NCI-H510A treated with DMSO at 0.1 percent for 48 hours (cell line): ENCODE data around the gene COL4A1.

ENCODE experiments used
- DNase-seq: peaks from one replicate; lab custom pipeline; 2025; lab: John Stamatoyannopoulos, UW

COL4A1 gene

GRCh38 chr13:110217811-110218210, 89.1 kb downstream of the COL4A1 start:
- DNase-seq = no peak

- no peak for DNase-seq
Measured at GRCh38 chr13:110217085-110217484, 89.9 kb downstream of the COL4A1 start.

DNA sequence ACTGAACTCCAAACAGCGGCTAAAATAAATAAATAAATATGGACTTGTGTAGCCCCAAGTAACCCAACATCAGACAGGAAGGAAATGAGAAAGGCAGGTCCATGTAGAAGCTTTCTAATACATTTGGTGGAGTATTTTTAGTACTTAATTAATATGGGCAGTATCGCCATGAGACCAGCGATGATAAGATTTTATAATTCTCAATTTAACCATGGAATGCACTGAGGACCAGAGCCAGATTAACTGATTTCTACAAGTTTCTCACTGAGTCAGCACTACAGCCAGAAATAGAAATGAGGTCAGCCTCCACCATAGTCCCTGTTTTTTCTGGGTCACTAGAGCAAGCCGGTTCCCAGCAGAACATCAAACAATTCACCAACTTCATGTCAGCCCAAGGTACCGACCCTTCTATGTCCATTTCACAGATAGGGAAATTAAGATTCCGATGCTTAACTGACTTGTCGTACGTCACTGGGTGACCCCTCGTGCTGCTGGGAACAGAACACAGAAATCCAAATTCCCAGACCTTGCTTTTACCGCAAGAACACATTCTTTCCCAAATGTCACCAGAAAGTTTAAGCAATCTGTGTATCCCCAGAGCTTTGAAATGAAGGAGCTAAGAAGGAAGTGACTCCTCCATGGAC, 90.4 kb downstream of the COL4A1 start:
- DNase-seq = no peak

- DNase-seq = no peak
Measured at GRCh38 chr13:110216006-110216397, 91.0 kb downstream of the COL4A1 start.

- no peak for DNase-seq
Measured at GRCh38 chr13:110215606-110216005, 91.4 kb downstream of the COL4A1 start.

DNA sequence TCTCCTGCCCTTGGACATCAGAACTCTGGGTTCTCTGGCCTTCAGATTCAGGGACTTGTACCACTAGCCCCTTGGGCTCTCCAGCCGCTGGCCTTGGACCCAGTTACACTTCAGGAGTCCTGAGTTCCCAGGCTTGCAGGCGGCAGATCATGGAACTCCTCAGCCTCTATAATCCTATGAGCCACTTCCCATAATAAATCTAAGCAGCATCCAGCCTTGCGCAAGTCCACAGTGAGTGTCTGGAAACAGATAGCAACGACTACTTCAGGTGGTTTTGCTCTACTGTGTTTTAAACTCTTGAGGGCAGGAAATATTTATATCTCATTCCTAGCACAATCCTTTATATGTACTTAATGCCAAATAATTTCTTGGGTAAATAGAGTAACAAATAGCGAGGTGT, 92.3 kb downstream of the COL4A1 start:
- no peak for DNase-seq

DNA sequence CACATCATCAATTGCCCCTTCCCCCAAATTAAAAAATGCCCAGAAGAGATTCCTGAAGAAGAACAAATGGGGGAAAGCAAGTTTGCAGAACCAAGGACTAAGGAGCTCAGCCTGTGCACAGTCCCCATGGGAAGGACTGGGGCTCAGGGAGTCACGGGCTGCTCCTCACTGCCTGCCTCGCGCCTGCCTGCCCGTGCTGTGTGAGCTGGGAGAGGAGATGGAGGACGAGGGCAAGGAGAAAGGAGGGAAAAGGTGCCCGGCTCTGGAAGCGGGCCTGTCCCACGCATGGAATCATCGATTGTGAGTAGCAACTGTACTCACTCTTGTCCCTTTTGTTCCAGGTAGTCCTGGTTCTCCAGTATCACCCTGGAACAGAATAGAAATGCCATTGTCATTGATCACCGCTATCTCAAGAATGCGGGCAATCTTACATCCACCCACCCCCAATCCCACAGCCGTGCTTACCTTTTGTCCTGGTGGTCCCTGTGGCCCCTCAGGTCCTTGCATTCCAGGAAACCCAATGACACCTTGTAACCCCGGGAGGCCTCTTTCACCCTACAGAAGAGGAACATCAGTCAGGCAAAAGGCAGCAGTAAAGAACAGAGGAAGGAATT, 93.4 kb downstream of the COL4A1 start:
- no peak for DNase-seq

DNA sequence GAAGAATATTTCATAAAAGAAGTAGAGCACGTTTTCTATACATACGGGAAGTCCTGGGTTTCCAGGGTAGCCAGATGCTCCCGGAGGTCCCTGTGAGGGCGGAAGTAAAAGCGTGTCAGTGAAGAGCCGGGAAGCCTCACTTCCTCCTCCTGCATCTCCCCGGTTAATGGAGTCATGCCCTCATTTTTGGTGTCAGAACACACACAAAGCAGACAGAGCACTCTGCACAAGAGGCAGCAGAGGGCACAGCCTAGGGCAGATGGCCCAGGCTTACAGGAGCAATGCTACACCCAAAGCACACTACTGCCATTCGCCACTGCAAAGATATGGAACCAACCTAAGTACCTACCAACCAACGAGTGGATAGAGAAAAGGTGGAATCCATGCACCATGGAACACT, 94.4 kb downstream of the COL4A1 start:
- no peak for DNase-seq

GRCh38 chr13:110211735-110212134, 95.2 kb downstream of the COL4A1 start:
- DNase-seq = no peak

- no peak for DNase-seq
Measured at GRCh38 chr13:110211046-110211445, 95.9 kb downstream of the COL4A1 start.

GRCh38 chr13:110210604-110210985, 96.4 kb downstream of the COL4A1 start:
- no peak for DNase-seq

DNA sequence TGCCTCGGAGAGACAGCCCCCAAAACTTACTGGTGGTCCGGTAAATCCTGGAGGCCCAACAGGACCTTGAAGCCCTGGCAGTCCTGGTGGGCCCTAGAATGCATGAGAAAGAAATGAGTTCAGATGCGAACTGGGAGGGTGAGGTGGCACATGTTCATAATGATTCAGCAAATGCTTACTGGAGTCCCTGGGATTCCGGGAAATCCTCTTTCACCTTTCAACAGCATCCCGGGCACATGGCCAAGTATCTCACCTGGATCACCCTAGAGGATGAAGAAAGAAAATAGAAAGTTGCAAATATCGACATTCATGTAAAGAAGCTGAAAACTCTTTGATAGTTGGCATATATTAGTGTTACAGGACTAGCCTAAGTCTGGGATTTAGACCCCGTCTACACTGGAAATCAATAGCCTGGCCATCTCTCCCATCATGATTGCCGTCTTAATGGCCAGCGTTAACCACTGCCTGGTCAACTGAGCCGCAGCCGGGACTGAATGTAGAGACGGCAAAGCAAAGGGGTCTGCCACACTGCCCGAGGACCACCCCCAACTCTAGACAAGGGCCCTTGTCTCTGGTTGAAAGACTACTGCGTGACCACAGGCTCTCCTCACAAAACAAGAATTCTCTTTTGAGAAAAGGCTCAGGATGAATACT, 96.9 kb downstream of the COL4A1 start:
- DNase-seq = peak; percentile 76

GRCh38 chr13:110208116-110208515, 98.8 kb downstream of the COL4A1 start:
- DNase-seq = no peak

DNA sequence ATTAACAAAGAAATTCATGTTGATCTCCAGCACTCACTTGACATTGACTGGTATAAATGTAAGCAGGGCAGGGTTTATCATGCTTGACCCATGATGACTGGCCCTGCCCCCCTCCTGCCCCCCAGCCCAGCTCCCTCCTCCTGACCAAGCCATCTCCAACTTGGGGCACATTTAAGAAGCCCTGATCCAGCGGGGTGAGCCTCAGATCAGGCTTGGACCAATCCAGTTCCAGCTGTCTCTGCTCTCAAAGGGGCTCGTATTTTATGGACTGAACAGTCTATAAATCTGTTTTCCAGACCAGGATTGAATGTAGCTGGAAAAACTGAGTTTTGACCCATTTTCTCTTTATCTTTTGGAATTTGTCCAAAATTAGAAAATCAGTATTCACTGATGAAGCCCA, 100.0 kb downstream of the COL4A1 start:
- no peak for DNase-seq

DNA sequence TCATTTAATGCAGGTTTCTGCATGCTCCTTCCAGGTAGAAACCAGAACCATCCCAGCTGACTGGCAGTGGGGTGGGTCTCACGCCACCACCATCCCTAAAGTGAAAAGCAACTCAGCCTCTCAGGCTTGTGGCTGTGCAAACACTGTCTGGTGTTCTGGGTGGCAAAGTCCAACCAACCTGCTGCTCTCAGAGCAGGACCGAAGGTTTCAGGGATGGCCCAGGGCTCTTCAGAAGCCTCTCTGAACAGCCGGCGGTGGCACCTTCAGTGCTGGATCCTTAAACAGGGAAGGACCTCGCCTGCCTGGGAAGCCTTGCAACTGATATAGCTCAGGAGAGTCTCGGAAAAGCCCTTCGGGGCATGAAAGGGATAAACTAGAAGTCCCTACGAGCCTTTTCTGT, 100.8 kb downstream of the COL4A1 start:
- DNase-seq = no peak

- DNase-seq = no peak
Measured at GRCh38 chr13:110201114-110201513, 105.8 kb downstream of the COL4A1 start.

DNA sequence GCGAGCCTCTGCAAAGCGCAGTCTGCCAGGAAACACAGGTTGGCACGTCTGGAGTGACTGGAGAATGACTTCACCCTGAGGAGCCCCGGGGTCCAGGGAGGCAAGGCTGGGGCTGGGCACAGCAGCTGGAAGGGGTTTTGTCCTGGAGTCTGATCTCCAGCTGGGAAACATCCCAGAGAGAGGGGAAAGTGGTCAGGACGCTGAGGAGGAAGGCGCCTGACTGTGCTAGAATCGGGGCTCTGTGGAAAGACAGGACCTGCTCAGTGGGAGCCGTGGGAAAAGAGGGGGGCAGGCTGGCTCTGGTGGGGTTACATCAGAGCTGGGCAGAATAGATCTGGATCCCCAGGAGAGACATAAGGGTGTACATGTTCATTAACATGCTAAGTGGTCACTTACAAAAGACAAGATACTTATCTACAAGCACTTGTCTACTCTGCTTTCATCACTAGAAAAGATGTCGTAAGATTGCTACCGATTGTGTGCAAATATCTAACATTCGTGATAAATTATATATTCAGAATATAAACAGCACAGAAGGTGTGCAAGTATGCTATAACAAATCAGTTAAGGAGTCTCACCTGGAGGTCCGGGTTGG, 106.6 kb downstream of the COL4A1 start:
- no peak for DNase-seq

- DNase-seq = no peak
Measured at GRCh38 chr13:110199046-110199831, 107.7 kb downstream of the COL4A1 start.

DNA sequence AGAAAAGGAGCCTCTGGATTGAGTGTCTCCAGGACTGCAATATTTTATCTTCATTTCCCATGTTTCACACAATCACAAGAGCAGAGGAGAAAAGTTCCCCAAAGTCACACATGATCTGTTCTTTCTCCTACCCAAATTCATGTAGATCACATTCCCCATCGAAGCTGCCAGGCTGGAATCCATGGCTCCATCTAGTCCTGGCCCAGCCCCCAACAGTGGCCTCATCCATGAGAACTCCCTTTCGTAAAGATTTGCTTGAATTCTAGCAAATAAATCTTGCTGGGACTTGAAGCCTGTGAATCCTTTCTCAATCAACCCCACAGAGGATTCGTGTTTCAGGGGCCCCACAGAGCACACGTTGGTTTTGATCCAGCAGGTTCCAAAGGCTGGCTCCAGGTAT, 109.5 kb downstream of the COL4A1 start:
- no peak for DNase-seq

GRCh38 chr13:110197026-110197425, 109.9 kb downstream of the COL4A1 start:
- no peak for DNase-seq

- DNase-seq = no peak
Measured at GRCh38 chr13:110195547-110196485, 111.1 kb downstream of the COL4A1 start.
